H1 (cell line): ENCODE data around the gene TRABD. TPM values are rescaled to one million over a fixed set of nuclear protein-coding genes. Genes with fewer than 3 reads are reported as not detected.
A peak's percentile ranks its signal among the peaks of the same experiment; 100 is the strongest.

ENCODE experiments used
- CTCF ChIA-PET: fragments of 300-600 bp; sonication (Branson Sonifier 250); formaldehyde crosslinking; loops from one replicate; lab custom pipeline; 2021; ENCODE audit not compliant: partially characterized antibody; lab: Charles Lee
- POLR2A ChIA-PET: fragments of 300-600 bp; sonication (Branson Sonifier 250); formaldehyde crosslinking; loops from one replicate; lab custom pipeline; 2021; ENCODE audit warnings: inconsistent platforms; ENCODE audit not compliant: partially characterized antibody; lab: Charles Lee
- DNase-seq, 2 experiments: peaks; one replicate each; pipeline versions ENCODE4 v3.0.0 to v3.0.0-alpha.2; 2010 to 2022; ENCODE audit warnings: low spot score in 2 of 2, low read depth in 1 of 2, mixed read lengths in 1 of 2
- FAIRE-seq: peaks from 2 replicates; lab custom pipeline; 2011; peaks lifted over from hg19 to GRCh38; lab: Jason Lieb, UNC
- H2AFZ ChIP-seq: 2 replicates; pipeline ENCODE4 v1.8.1; 2012; ENCODE audit warnings: low read length, inconsistent platforms
- H2AK5ac ChIP-seq: 2 replicates; pipeline ENCODE4 v1.6.1; 2013; ENCODE audit warnings: low read depth, low read length
- H2BK120ac ChIP-seq: replicated peaks from 2 replicates; pipeline ENCODE3; 2013; ENCODE audit warnings: low read depth, low read length, inconsistent platforms
- H2BK12ac ChIP-seq: 2 replicates; pipeline ENCODE4 v1.6.1; 2013; ENCODE audit warnings: low read depth, low read length
- H2BK15ac ChIP-seq: 2 replicates; pipeline ENCODE4 v1.6.1; 2013; ENCODE audit warnings: low read length
- H2BK20ac ChIP-seq: 2 replicates; pipeline ENCODE4 v1.6.1; 2013; ENCODE audit warnings: low read length
- H2BK5ac ChIP-seq: 2 replicates; pipeline ENCODE4 v1.6.1; 2013; ENCODE audit warnings: low read depth, low read length
- H3K14ac ChIP-seq: 2 replicates; pipeline ENCODE4 v1.6.1; 2013; ENCODE audit warnings: inconsistent platforms; ENCODE audit not compliant: insufficient read length
- H3K18ac ChIP-seq: 2 replicates; pipeline ENCODE4 v1.6.1; 2013; ENCODE audit warnings: low read length; ENCODE audit errors: extremely low read depth
- H3K23ac ChIP-seq: 2 replicates; pipeline ENCODE4 v1.6.1; 2013; ENCODE audit warnings: inconsistent platforms; ENCODE audit not compliant: insufficient read length
- H3K23me2 ChIP-seq: 2 replicates; pipeline ENCODE4 v1.6.1; 2013; ENCODE audit warnings: low read depth, low read length
- H3K27ac ChIP-seq: 2 replicates; pipeline ENCODE4 v1.6.1; 2011; ENCODE audit warnings: low read depth, low read length, inconsistent platforms
- H3K27me3 ChIP-seq, 4 experiments: replicated peaks in 1 of 4; 1 replicate in 1 of 4; 2 replicates in 3 of 4; pipeline versions ENCODE4 v1.6.1 to v1.8.1; 2011 to 2013; ENCODE audit warnings: low read length in 3 of 4, mild to moderate bottlenecking in 3 of 4, inconsistent platforms in 2 of 4, mixed read lengths in 2 of 4, moderate library complexity in 1 of 4; ENCODE audit not compliant: control insufficient read depth in 3 of 4, insufficient read depth in 3 of 4; ENCODE audit errors: extremely low read depth in 1 of 4
- H3K36me3 ChIP-seq, 4 experiments: 2 replicates each; pipeline versions ENCODE4 v1.6.1 to v1.8.1; 2011 to 2013; ENCODE audit warnings: mild to moderate bottlenecking in 4 of 4, low read length in 3 of 4, moderate library complexity in 2 of 4, control low read depth in 1 of 4, inconsistent platforms in 1 of 4; ENCODE audit not compliant: insufficient read depth in 4 of 4, control insufficient read depth in 2 of 4
- H3K4ac ChIP-seq: replicated peaks from 2 replicates; pipeline ENCODE3; 2013; ENCODE audit warnings: low read length, low read depth, mixed read lengths, inconsistent platforms; ENCODE audit not compliant: insufficient read length
- H3K4me1 ChIP-seq, 4 experiments: replicated peaks in 1 of 4; 1 replicate in 1 of 4; 2 replicates in 3 of 4; pipeline versions ENCODE4 v1.6.1 to v1.8.1; 2011 to 2013; ENCODE audit warnings: low read length in 3 of 4, inconsistent platforms in 2 of 4, mixed read lengths in 1 of 4; ENCODE audit not compliant: insufficient read depth in 4 of 4, control insufficient read depth in 3 of 4
- H3K4me2 ChIP-seq, 2 experiments: 2 replicates each; pipeline versions ENCODE4 v1.6.1 to v1.8.1; 2011 to 2013; ENCODE audit warnings: low read depth in 2 of 2, low read length in 2 of 2, control low read depth in 1 of 2, inconsistent platforms in 1 of 2, mild to moderate bottlenecking in 1 of 2; ENCODE audit not compliant: insufficient read depth in 1 of 2
- H3K4me3 ChIP-seq, 4 experiments: fragments of 200-600, 300-600 bp in 1 of 4; sonication (generic), shearing (Covaris generic), sonication (Bioruptor Twin) in 1 of 4; 2 replicates each; pipeline versions ENCODE4 v1.5.1 to v1.8.1; 2011 to 2016; ENCODE audit warnings: low read length in 4 of 4, low read depth in 3 of 4, control low read depth in 2 of 4, inconsistent platforms in 2 of 4, mild to moderate bottlenecking in 2 of 4, mixed read lengths in 1 of 4, moderate library complexity in 1 of 4; ENCODE audit not compliant: insufficient read depth in 2 of 4; ENCODE audit errors: extremely low read depth in 1 of 4
- H3K56ac ChIP-seq: replicated peaks from 2 replicates; pipeline ENCODE3; 2013; ENCODE audit warnings: low read depth, mild to moderate bottlenecking, mixed read lengths, low read length, inconsistent platforms; ENCODE audit not compliant: insufficient read length
- H3K79me1 ChIP-seq: 2 replicates; pipeline ENCODE4 v1.6.1; 2013; ENCODE audit warnings: low read depth, low read length, control low read depth
- H3K79me2 ChIP-seq, 2 experiments: 2 replicates each; pipeline versions ENCODE4 v1.6.1 to v1.8.1; 2012 to 2013; ENCODE audit warnings: low read length in 2 of 2, mild to moderate bottlenecking in 2 of 2, inconsistent platforms in 1 of 2; ENCODE audit not compliant: insufficient read depth in 2 of 2, control insufficient read depth in 1 of 2
- H3K9ac ChIP-seq, 4 experiments: replicated peaks in 1 of 4; 1 replicate in 1 of 4; 2 replicates in 3 of 4; pipeline versions ENCODE4 v1.6.1 to v1.8.1; 2011 to 2013; ENCODE audit warnings: low read depth in 3 of 4, low read length in 3 of 4, control low read depth in 2 of 4, mild to moderate bottlenecking in 2 of 4, moderate library complexity in 2 of 4, inconsistent platforms in 1 of 4; ENCODE audit errors: extremely low read depth in 1 of 4
- H3K9me3 ChIP-seq, 2 experiments: 2 replicates each; pipeline versions ENCODE4 v1.6.1 to v1.8.1; 2012 to 2013; ENCODE audit warnings: mild to moderate bottlenecking in 2 of 2, moderate library complexity in 2 of 2, control low read depth in 1 of 2, inconsistent platforms in 1 of 2, low read depth in 1 of 2, low read length in 1 of 2, mixed read lengths in 1 of 2; ENCODE audit not compliant: insufficient read depth in 2 of 2
- H4K20me1 ChIP-seq, 2 experiments: replicated peaks in 1 of 2; 2 replicates each; pipeline versions ENCODE3 to v1.8.1; 2011 to 2013; ENCODE audit warnings: inconsistent platforms in 2 of 2, low read length in 2 of 2, mild to moderate bottlenecking in 1 of 2; ENCODE audit not compliant: insufficient read depth in 2 of 2, control insufficient read depth in 1 of 2
- H4K5ac ChIP-seq: 2 replicates; pipeline ENCODE4 v1.6.1; 2013; ENCODE audit warnings: low read length, low read depth, mixed read lengths, inconsistent platforms; ENCODE audit not compliant: insufficient read length
- H4K8ac ChIP-seq: 2 replicates; pipeline ENCODE4 v1.8.0; 2013; ENCODE audit warnings: mild to moderate bottlenecking, moderate library complexity, low read length, inconsistent platforms; ENCODE audit not compliant: insufficient read depth; ENCODE audit errors: extremely low read depth
- H4K91ac ChIP-seq: replicated peaks from 2 replicates; pipeline ENCODE3; 2013; ENCODE audit warnings: low read length, mixed read lengths, inconsistent platforms; ENCODE audit not compliant: insufficient read length
- CBX5 ChIP-seq: fragments of 300-800, 300-1000 bp; sonication (generic); IDR thresholded peaks from 2 replicates; pipeline ENCODE4 v1.7.1; 2016; ENCODE audit warnings: antibody characterized with exemption, low read length, low read depth
- SUZ12 ChIP-seq: fragments of 200-600 bp; sonication (generic); IDR thresholded peaks from 2 replicates; pipeline ENCODE4 v1.6.1; 2012; ENCODE audit warnings: mild to moderate bottlenecking, inconsistent platforms, low read length, moderate library complexity, mixed read lengths
- ZNF274 ChIP-seq: IDR thresholded peaks from 2 replicates; pipeline ENCODE4 v1.7.0; 2012; ENCODE audit warnings: low read length, borderline replicate concordance; ENCODE audit errors: extremely low read depth
- WGBS, 2 experiments: shearing (Covaris generic) in 1 of 2; methylation state at CpG; one replicate each; pipeline versions ENCODE4 v1.1.6 to v1.1.7; 2013 to 2015; ENCODE audit warnings: low lambda C conversion rate in 2 of 2, mixed read lengths in 2 of 2, inconsistent platforms in 1 of 2, low coverage in 1 of 2, missing lambda C conversion rate in 1 of 2; ENCODE audit not compliant: insufficient replicate concordance in 2 of 2, insufficient coverage in 1 of 2, insufficient read length in 1 of 2; ENCODE audit errors: extremely low coverage in 1 of 2, missing lambda C conversion rate in 1 of 2; 5-methylcytosine and 5-hydroxymethylcytosine counted together
- polyA plus RNA-seq, 7 experiments: library from polyadenylated mRNA; depleted of rRNA in 3 of 7; stranded (reverse) in 5 of 7; unstranded in 2 of 7; fragments of >200 nt in 5 of 7; fragments of 200-250 nt in 2 of 7; gene quantifications; 1 replicate in 5 of 7; 2 replicates in 1 of 7; 4 replicates in 1 of 7; pipeline versions ENCODE4 v1.2.1 to v1.2.3, GENCODE V29; 2011 to 2013; ENCODE audit warnings: missing spikeins in 2 of 7, mixed read lengths in 2 of 7
- total RNA-seq: library from RNA; stranded (reverse); fragmentation: NEBNext Ultra II Directional; extraction: Animal tissue kit (Norgen Biotek cat#: 25700); gene quantifications from 2 replicates; pipeline ENCODE4 v1.2.1, GENCODE V29; 2021

The TRABD gene
- total and polyA plus RNA-seq, 2 of the 8 experiments (the other 6 are each of a cell fraction or from before 2014, with no cell fraction given): 44.2 to 57.5 TPM

- ChIA-PET POLR2A (interaction anchor here (1.2 kb wide), 1 partner anchor 14 kb away, joined by 3 read pairs; no protein-coding TSS in a partner anchor), CTCF (interaction anchor here (0.8 to 9.4 kb wide), 9 partner anchors 11 to 103 kb away, joined by 3 to 83 read pairs (median 5); no protein-coding TSS in a partner anchor)
- no peak overlapping the region for H2AK5ac ChIP-seq
- H4K5ac ChIP-seq: no peak overlapping the region
- no peak overlapping the region for H3K23ac ChIP-seq
- H3K9ac ChIP-seq: no peak overlapping the region
- no peak for DNase-seq
- TF ChIP-seq ZNF274: no peak
- TF ChIP-seq CBX5: no peak
- TF ChIP-seq SUZ12: no peak
- TF ChIP-seq, all 59 proteins: peak for 0
- Histone ChIP-seq H3K4me2 (no peak overlapping the region), H2BK15ac (no peak overlapping the region), H2BK120ac (no peak overlapping the region), H3K9me3 (no peaks in the 10 kb centered on the region), H2AFZ (no peak overlapping the region), H2BK20ac (no peak overlapping the region), H3K79me2 (no peaks in the 10 kb centered on the region), H3K4me3 (no peak overlapping the region), H3K27me3 (peaks cover 0 to 8% (median under 1%) of the 10 kb centered on the region in 4 experiments; a peak in 2 of 7 replicates), H3K56ac (no peak overlapping the region), H3K4me1 (peaks cover 0 to 4% (median 0%) of the 10 kb centered on the region in 4 experiments; a peak in 2 of 7 replicates), H2BK12ac (no peak overlapping the region), H2BK5ac (no peak overlapping the region), H3K14ac (no peak overlapping the region), H3K4ac (no peak overlapping the region), H4K8ac (0 out of 2 replicates have a peak overlapping the region, but pooled peaks have one; percentile 69), H3K23me2 (no peaks in the 10 kb centered on the region), H3K27ac (no peak overlapping the region), H4K20me1 (peaks cover 0 to 2% of the 10 kb centered on the region in 2 experiments), H3K36me3 (no peaks in the 10 kb centered on the region), H3K79me1 (no peaks in the 10 kb centered on the region), H3K18ac (no peak overlapping the region), H4K91ac (no peak overlapping the region)
- FAIRE-seq: no peak
- 87% methylated on average over 22 of the region's 25 CpGs; no CpG with 5 or more reads in 1 of the 2 experiments for WGBS, 2 experiments
Measured at GRCh38 chr22:50153056-50153755, 32.5 kb upstream of the TRABD start.
